ENCODE measurements around the gene LDLRAD3. TPM values are rescaled to one million over a fixed set of nuclear protein-coding genes. Genes with fewer than 3 reads are reported as not detected.
"Not testable (repeated sequence)": the region's sequence is repeated elsewhere in the genome, so short reads cannot be mapped to it uniquely, and the experiment has no call there.

The LDLRAD3 gene
- total RNA-seq, 1 experiment from 2014 or later, result 11.4 TPM

DNA sequence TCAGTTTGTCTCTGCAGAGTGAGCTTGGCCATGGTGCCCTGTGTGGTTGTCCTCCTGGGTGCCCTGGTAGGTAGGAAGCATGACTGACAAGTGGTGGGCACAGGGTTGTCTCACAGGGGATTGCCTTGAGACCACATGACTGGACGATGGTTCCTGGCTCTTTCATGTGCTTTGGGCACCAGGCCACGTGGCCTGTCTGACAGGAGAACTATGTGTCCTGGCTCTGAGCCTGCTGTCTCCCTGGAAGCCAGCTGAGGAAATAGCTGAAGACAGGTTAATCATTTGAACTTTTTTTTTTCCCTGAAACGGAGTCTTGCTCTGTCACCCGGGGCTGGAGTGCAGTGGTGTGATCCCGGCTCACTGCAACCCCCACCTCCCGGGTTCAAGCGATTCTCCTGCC lies 93.2 kb downstream of the LDLRAD3 start:
- no peak overlapping the region for H3K4me3 ChIP-seq (ENCODE audit: insufficient read depth, low read depth, low read length)
- DNase-seq, result no peak
- H3K27me3 ChIP-seq (ENCODE audit: control insufficient read depth, insufficient read depth, low read length), result no peaks in the 10 kb centered on the region
- H3K36me3 ChIP-seq (replicated peaks; ENCODE audit: control insufficient read depth, insufficient read depth, low read length), result no peaks in the 10 kb centered on the region; the same call in 1 of the 2 replicates

DNA sequence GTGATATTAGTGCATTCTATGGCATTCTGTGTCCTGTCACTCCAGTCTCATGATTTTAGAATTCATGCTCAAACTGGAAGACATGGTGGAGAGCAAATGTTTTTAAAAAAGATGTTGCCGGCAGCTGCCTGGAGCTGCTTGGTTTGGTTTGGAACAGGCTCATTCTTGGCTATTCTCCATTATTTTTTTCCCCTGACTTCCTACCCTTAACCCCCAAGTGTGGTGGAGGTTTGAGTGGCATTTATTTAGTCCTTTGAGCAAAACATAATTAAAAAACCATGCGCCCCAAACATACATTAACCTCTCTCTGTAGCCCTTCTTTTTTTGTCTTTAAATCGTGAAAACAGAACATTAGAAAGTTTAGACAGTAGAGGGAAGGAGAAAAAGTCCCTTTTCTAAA lies 94.7 kb downstream of the LDLRAD3 start:
- no peak for DNase-seq
- Histone ChIP-seq H3K4me3 (ENCODE audit: insufficient read depth, low read depth, low read length) (no peak overlapping the region), H3K36me3 (replicated peaks; ENCODE audit: control insufficient read depth, insufficient read depth, low read length) (no peaks in the 10 kb centered on the region; the same call in 1 of the 2 replicates), H3K27me3 (ENCODE audit: control insufficient read depth, insufficient read depth, low read length) (no peaks in the 10 kb centered on the region)

- no peak for DNase-seq
- H3K27me3 ChIP-seq (ENCODE audit: control insufficient read depth, insufficient read depth, low read length), result no peaks in the 10 kb centered on the region
- no peak overlapping the region for H3K4me3 ChIP-seq (ENCODE audit: insufficient read depth, low read depth, low read length)
- H3K36me3 ChIP-seq (replicated peaks; ENCODE audit: control insufficient read depth, insufficient read depth, low read length), result no peaks in the 10 kb centered on the region; the same call in none of the 2 replicates
These were observed 95.6 kb downstream of the LDLRAD3 start for GRCh38 chr11:36039471-36039870.

GRCh38 chr11:36041988-36042611 lies 98.2 kb downstream of the LDLRAD3 start:
- Histone ChIP-seq H3K36me3 (replicated peaks; ENCODE audit: control insufficient read depth, insufficient read depth, low read length) (no peaks in the 10 kb centered on the region; the same call in 1 of the 2 replicates), H3K4me3 (ENCODE audit: insufficient read depth, low read depth, low read length) (no peak overlapping the region), H3K27me3 (ENCODE audit: control insufficient read depth, insufficient read depth, low read length) (no peaks in the 10 kb centered on the region)
- peak; percentile 48 for DNase-seq

- Histone ChIP-seq H3K36me3 (replicated peaks; ENCODE audit: control insufficient read depth, insufficient read depth, low read length) (no peaks in the 10 kb centered on the region; the same call in 1 of the 2 replicates), H3K4me3 (ENCODE audit: insufficient read depth, low read depth, low read length) (no peak overlapping the region), H3K27me3 (ENCODE audit: control insufficient read depth, insufficient read depth, low read length) (no peaks in the 10 kb centered on the region)
- DNase-seq, result no peak
These were observed 100.8 kb downstream of the LDLRAD3 start for GRCh38 chr11:36044636-36045035.

DNA sequence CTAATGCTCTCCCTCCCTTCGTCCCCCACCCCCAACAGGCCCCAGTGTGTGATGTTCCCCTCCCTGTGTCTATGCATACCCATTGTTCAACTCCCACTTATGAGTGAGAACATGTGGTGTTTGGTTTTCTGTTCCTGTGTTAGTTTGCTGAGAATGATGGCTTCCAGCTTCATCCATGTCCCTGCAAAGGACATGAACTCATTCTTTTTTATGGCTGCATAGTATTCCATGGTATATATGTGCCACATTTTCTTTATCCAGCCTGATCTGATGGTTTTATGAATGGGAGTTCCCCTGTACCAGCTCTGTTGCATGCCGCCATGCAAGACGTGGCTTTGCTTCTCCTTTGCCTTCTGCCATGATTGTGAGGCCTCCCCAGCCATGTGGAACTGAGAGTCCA lies 102.1 kb downstream of the LDLRAD3 start:
- not testable (repeated sequence) for H3K27me3 ChIP-seq (ENCODE audit: control insufficient read depth, insufficient read depth, low read length); H3K4me3 ChIP-seq (ENCODE audit: insufficient read depth, low read depth, low read length); DNase-seq; H3K36me3 ChIP-seq (replicated peaks; ENCODE audit: control insufficient read depth, insufficient read depth, low read length)

DNA sequence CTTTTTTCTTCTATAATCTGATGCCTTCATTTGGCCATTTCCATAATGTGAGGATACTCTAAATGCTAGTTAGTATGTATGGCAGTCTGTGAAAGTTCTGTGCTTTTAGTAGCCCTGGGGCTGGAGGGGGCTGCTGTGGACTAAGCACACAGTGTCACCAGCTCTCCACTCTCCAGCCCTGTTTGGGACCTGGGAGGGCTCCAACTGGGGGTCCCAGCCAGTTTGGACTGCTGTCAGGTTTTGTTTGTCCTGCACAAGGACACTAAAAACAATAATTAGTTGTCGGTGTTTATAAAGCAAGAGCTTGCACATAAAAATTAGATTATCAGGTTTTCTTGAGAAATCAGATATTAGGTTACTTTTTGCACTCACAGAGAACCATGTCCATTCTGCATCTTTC lies 103.1 kb downstream of the LDLRAD3 start:
- Histone ChIP-seq H3K4me3 (ENCODE audit: insufficient read depth, low read depth, low read length) (no peak overlapping the region), H3K27me3 (ENCODE audit: control insufficient read depth, insufficient read depth, low read length) (no peaks in the 10 kb centered on the region), H3K36me3 (replicated peaks; ENCODE audit: control insufficient read depth, insufficient read depth, low read length) (no peaks in the 10 kb centered on the region; the same call in 1 of the 2 replicates)
- DNase-seq, result no peak

DNA sequence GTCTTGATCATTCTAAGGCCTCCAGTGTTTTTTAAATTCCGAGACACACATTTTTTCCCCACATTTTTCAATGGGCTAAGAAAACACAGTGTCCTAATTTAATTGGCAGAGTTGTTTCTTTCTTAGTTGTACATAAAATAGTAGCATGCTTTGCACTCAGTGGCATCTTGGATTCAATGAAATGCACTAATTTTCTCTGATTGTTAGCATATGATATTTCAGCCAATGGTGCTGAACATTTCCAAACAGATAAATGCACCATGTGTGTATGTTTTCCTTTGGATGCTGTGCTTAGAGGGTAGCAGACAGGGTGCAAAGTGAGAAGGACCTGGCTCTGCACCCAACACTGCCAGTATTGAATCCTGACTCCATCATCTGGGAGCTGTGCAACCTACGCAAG lies 103.5 kb downstream of the LDLRAD3 start:
- no peak overlapping the region for H3K4me3 ChIP-seq (ENCODE audit: insufficient read depth, low read depth, low read length)
- no peaks in the 10 kb centered on the region for H3K27me3 ChIP-seq (ENCODE audit: control insufficient read depth, insufficient read depth, low read length)
- DNase-seq, result no peak

DNA sequence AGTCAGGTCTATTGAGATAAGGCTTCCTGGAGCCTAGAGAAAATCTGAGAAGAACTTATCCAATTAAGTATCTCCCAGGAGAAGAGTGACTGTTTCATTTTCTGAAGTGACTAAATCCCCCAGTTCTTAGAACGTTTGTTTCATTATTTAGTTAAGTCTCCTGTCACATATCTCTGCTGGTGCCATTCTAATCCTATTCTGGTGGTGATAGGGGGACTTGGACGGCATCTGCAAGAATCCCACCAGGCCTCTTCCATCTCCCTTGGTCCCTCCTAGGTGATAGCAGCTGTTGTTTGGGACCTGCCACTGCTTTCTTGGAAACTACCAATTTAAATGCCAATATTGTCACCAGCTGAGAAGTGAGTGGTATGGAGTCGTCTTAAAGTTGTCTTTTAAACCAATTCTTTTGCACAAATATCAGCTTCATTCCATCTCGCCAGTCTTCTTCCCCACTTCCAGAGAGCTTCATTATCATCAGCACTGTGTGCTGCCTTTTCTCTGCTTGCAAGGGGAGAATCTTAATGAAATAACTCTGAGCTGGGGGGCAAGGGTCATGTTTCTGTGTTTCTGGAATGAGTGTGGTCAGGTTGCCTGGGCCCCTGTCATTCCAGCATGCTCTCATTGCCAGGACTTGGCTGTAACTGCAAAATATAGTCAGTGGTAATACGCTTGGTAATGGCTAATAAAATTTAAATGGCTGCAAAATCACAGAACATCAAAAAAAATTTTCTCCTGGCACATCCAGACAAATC lies 104.8 kb downstream of the LDLRAD3 start:
- Histone ChIP-seq H3K27me3 (ENCODE audit: control insufficient read depth, insufficient read depth, low read length) (no peaks in the 10 kb centered on the region), H3K36me3 (replicated peaks; ENCODE audit: control insufficient read depth, insufficient read depth, low read length) (no peaks in the 10 kb centered on the region; the same call in 1 of the 2 replicates), H3K4me3 (ENCODE audit: insufficient read depth, low read depth, low read length) (no peak overlapping the region)
- no peak for DNase-seq

More for the DNA sequence above, 103.5 kb downstream of the LDLRAD3 start:
- no peaks in the 10 kb centered on the region; the same call in 1 of the 2 replicates for H3K36me3 ChIP-seq (replicated peaks; ENCODE audit: control insufficient read depth, insufficient read depth, low read length)

- H3K4me3 ChIP-seq (ENCODE audit: insufficient read depth, low read depth, low read length), result no peak overlapping the region
- no peaks in the 10 kb centered on the region for H3K27me3 ChIP-seq (ENCODE audit: control insufficient read depth, insufficient read depth, low read length)
- peak; percentile 13 for DNase-seq
- no peaks in the 10 kb centered on the region for H3K36me3 ChIP-seq (replicated peaks; ENCODE audit: control insufficient read depth, insufficient read depth, low read length)
These were observed 107.6 kb downstream of the LDLRAD3 start for GRCh38 chr11:36051235-36052144.

DNA sequence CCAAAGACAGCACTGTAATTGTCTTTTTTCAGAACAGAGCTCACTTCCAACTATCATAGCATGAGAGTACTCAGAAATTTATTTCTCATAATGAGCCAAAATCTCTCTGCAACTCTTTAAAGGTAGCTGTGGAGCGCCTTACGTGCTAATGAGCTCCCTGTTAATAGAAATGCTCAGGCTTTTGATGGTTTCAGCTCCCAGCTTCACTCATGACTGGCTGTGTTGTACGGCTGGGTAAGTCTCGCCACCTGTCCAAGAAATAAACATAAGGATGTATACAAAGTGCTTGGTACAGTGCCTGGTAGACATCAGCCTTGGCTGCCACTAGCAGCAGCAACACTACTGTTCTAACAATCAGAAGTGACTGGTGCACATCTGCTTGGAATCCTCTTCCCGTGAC lies 109.4 kb downstream of the LDLRAD3 start:
- Histone ChIP-seq H3K4me3 (ENCODE audit: insufficient read depth, low read depth, low read length) (no peak overlapping the region), H3K27me3 (ENCODE audit: control insufficient read depth, insufficient read depth, low read length) (no peaks in the 10 kb centered on the region)
- DNase-seq, result no peak

GRCh38 chr11:36053862-36054261 lies 110.0 kb downstream of the LDLRAD3 start:
- Histone ChIP-seq H3K4me3 (ENCODE audit: insufficient read depth, low read depth, low read length) (no peak overlapping the region), H3K27me3 (ENCODE audit: control insufficient read depth, insufficient read depth, low read length) (no peaks in the 10 kb centered on the region), H3K36me3 (replicated peaks; ENCODE audit: control insufficient read depth, insufficient read depth, low read length) (no peaks in the 10 kb centered on the region)
- no peak for DNase-seq

More for the DNA sequence above, 109.4 kb downstream of the LDLRAD3 start:
- H3K36me3 ChIP-seq (replicated peaks; ENCODE audit: control insufficient read depth, insufficient read depth, low read length), result no peaks in the 10 kb centered on the region

DNA sequence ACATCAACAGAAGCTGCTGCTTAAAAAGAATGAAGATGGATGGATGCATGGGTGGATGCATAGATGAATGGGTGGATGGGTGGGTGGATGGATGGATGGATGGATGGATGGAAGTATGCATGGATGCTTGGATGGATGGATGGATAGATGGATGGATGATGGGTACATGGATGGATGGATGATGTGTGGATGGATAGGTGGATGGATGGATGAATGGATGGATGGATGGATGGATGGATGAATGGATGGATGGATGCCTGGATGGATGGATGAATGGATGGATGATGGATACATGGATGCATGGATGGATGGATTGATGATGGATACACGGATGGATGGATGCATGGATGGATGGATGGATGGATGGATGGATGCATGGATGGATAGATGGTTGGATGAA lies 110.8 kb downstream of the LDLRAD3 start:
- H3K27me3 ChIP-seq (ENCODE audit: control insufficient read depth, insufficient read depth, low read length), result no peaks in the 10 kb centered on the region
- no peaks in the 10 kb centered on the region for H3K36me3 ChIP-seq (replicated peaks; ENCODE audit: control insufficient read depth, insufficient read depth, low read length)
- H3K4me3 ChIP-seq (ENCODE audit: insufficient read depth, low read depth, low read length), result no peak overlapping the region
- no peak for DNase-seq

DNA sequence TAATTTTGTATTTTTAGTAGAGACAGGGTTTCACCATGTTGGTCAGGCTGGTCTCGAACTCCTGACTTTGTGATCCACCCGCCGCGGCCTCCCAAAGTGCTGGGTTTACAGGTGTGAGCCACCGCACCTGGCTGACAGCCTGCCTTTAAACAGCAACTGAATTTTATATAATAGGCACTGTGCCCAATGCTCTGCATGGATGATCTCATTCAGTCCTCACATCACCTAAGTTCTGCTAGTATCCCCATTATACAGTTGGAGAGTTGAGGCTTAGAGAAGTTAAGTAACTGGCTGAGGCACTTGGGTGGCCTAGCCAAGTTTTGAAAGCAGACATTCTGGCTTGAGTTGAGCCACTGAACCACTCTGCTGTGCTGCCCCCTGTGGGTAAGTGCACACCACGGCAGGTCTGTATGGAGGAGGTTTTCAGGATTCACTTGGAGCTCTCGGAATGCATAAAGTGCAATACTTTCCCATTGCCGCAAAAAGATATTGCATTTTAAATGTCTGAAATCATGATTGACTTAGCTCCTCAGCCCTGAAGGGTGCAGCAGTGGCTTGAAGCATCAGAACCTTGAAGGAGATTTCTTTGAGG lies 112.4 kb downstream of the LDLRAD3 start:
- Histone ChIP-seq H3K4me3 (ENCODE audit: insufficient read depth, low read depth, low read length) (no peak overlapping the region), H3K27me3 (ENCODE audit: control insufficient read depth, insufficient read depth, low read length) (no peaks in the 10 kb centered on the region), H3K36me3 (replicated peaks; ENCODE audit: control insufficient read depth, insufficient read depth, low read length) (no peaks in the 10 kb centered on the region)
- DNase-seq, result peak; percentile 39

Measured in H7 (cell line).